Measurements from ENCODE around the gene CCDC88C.

The CCDC88C gene

DNA sequence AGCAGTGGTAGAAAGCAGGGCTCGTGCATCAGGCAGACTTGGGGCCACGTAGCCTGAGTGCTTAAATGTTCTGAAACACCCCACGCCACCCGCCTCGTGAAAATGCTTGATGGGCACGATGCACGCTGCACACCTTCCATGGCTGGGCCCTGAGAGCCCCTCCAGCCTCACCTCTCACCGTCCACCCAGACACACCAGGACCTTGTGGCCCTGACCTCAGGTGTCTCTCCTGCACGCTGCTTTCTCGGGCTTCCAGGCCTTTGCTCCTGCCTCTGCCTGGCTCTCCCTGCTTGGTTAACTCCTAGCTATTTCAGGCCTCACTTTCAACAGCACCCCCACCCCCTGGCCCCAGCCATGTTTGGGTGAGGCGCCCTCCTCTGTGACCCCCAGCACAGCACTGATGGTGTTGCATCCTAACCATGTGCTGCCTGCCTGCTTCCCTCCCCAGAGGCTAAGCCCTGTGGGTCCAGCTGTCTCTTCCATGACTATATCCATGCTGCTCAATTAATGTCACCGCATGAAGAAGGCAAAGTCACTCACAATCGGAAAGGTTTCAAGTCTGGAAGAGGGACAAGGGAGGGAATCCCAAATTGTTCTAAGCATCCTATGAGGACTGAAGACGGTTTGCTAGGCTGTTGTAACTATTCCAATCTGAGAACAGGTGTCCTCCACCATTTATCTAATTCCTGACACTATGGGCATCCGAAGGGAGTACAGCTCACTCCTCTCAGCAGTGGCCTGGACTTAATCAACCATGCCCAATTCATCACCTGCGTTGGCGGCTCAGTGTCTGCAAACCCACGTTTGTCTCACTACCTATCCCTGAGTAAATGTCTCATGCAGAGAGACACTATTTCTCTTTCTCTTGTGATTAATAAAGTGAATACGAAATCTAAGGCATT, 82.2 kb downstream of the CCDC88C start:
- TF ChIP-seq, protein P1, sequence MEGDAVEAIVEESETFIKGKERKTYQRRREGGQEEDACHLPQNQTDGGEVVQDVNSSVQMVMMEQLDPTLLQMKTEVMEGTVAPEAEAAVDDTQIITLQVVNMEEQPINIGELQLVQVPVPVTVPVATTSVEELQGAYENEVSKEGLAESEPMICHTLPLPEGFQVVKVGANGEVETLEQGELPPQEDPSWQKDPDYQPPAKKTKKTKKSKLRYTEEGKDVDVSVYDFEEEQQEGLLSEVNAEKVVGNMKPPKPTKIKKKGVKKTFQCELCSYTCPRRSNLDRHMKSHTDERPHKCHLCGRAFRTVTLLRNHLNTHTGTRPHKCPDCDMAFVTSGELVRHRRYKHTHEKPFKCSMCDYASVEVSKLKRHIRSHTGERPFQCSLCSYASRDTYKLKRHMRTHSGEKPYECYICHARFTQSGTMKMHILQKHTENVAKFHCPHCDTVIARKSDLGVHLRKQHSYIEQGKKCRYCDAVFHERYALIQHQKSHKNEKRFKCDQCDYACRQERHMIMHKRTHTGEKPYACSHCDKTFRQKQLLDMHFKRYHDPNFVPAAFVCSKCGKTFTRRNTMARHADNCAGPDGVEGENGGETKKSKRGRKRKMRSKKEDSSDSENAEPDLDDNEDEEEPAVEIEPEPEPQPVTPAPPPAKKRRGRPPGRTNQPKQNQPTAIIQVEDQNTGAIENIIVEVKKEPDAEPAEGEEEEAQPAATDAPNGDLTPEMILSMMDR (IDR thresholded peaks at IDR 0.05; ENCODE audit: low read depth, low read length, missing control alignments) = no peak
- H3K4me3 ChIP-seq (ENCODE audit: low read depth, low read length) = no peak overlapping the region
- no peak for DNase-seq (ENCODE audit: low read depth)
- in situ Hi-C loops (cut with HindIII; ENCODE audit: low sequenced_read_pairs) = no loop called here

DNA sequence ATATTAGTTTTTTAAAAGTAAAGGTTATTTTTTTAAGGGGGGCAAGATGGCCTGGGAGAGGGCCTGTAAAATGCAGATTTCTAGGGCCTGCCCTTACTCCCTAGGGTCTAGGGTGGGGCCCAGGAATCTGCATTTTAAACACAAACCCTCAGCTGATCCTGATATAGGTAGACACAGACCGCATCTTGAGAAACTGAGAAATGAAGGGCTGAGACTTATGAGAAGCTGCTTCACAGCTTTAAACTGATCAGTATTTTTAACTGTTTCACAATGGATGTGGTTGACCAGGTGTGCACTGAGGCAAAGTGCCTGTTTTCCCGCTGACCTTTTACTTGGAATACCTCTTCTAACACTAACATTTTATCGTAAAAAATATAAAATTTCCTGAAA, 84.0 kb downstream of the CCDC88C start:
- in situ Hi-C loops (cut with HindIII; ENCODE audit: low sequenced_read_pairs) = no loop called here
- TF ChIP-seq, protein P1 (IDR thresholded peaks at IDR 0.05; ENCODE audit: low read depth, low read length, missing control alignments) = no peak
- H3K4me3 ChIP-seq (ENCODE audit: low read depth, low read length) = no peak overlapping the region

GRCh38 chr14:91332986-91333649, 84.5 kb downstream of the CCDC88C start:
- in situ Hi-C loops (cut with HindIII; ENCODE audit: low sequenced_read_pairs) = no loop called here
- TF ChIP-seq, protein P1 (IDR thresholded peaks at IDR 0.05; ENCODE audit: low read depth, low read length, missing control alignments) = no peak
- DNase-seq (ENCODE audit: low read depth) = no peak
- H3K4me3 ChIP-seq (ENCODE audit: low read depth, low read length) = no peak overlapping the region

More for the DNA sequence above, 84.0 kb downstream of the CCDC88C start:
- DNase-seq (ENCODE audit: low read depth) = no peak

DNA sequence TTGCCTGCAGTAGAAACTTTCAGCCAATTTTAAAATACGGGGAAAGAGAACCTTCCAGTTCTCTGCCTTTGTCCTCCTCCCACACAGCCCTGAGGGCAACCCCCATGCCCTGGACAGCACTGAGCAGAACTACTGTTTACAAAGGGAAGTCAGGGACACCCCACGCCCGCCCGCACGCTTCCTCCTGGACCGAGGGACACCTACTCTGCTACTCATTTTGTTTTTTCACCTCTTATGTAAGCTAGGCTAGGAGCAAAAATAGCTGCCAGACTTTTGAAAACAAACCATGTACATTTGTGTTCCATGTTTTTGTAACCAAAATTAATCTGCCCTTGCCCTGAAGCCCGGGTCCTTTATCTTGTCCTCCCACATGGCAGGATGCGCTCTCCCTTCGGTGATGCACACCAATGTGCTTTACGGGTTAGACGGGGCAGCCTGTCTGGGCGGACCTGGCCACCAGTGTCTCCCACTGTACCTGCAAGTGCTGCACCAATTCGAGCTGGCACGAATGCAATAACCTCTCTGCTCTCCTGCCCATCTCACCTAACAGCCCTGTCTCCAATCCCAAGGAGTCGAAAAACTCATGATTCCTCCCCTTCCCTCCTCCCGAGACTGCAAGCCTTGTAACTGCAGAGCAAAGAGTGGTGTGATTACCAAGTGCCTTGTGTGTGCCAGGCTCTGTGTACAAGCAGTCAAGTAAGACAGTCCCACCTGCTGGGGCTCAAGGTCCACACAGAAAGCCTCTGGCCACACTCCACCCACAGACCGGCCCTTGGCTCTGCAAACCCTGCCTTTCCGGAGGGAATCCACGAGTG, 85.2 kb downstream of the CCDC88C start:
- in situ Hi-C loops (cut with HindIII; ENCODE audit: low sequenced_read_pairs) = no loop called here
- TF ChIP-seq, protein P1 (IDR thresholded peaks at IDR 0.05; ENCODE audit: low read depth, low read length, missing control alignments) = no peak
- no peak overlapping the region for H3K4me3 ChIP-seq (ENCODE audit: low read depth, low read length)
- DNase-seq (ENCODE audit: low read depth) = no peak

GRCh38 chr14:91331721-91332120, 85.9 kb downstream of the CCDC88C start:
- no peak overlapping the region for H3K4me3 ChIP-seq (ENCODE audit: low read depth, low read length)
- in situ Hi-C loops (cut with HindIII; ENCODE audit: low sequenced_read_pairs) = no loop called here
- no peak for DNase-seq (ENCODE audit: low read depth)
- TF ChIP-seq, protein P1 (IDR thresholded peaks at IDR 0.05; ENCODE audit: low read depth, low read length, missing control alignments) = no peak

DNA sequence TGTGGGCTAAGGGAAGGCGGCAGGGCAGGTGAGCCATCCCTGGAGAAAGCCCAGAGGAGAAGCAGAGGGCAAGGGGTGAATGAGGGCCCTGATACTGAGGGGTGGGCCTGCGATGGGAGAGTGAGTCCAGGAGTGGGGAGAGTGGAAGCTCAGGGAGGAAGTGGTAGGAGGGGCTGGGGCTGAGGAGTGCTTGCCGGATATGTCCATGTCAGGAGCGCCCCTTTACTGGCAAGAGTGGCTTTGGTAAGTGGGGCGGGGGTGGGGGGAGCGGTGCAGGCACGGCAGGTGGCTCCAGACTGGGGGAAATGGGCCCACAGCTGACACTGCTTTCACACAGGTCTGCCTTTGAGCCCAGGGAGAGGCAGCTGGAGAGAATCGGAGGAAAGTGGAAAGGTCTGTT, 86.8 kb downstream of the CCDC88C start:
- in situ Hi-C loops (cut with HindIII; ENCODE audit: low sequenced_read_pairs) = no loop called here
- no peak overlapping the region for H3K4me3 ChIP-seq (ENCODE audit: low read depth, low read length)
- DNase-seq (ENCODE audit: low read depth) = no peak
- TF ChIP-seq, protein P1 (IDR thresholded peaks at IDR 0.05; ENCODE audit: low read depth, low read length, missing control alignments) = no peak
